T-helper 2 cell treated with Interferon-gamma antibody and Interleukin-4, amounts not matched to agents 5 μg/mL and 100 μg/mL, for 36 hours (primary cell): ENCODE measurements around the gene THSD4.

Experiments used
- DNase-seq: peaks from one replicate; pipeline ENCODE4 v3.0.0; 2021; ENCODE audit warnings: low spot score
- H3K27ac Mint-ChIP-seq: one replicate; pipeline ENCODE4 v1.8.0; 2021; ENCODE audit warnings: mild to moderate bottlenecking, mixed read lengths
- H3K27me3 Mint-ChIP-seq: one replicate; pipeline ENCODE4 v1.8.0; 2021; ENCODE audit warnings: low read depth, mixed read lengths
- H3K36me3 Mint-ChIP-seq: one replicate; pipeline ENCODE4 v1.8.0; 2021; ENCODE audit warnings: low read depth, mixed read lengths
- H3K4me1 Mint-ChIP-seq: one replicate; pipeline ENCODE4 v1.8.0; 2021; ENCODE audit warnings: low read depth, mixed read lengths
- H3K4me3 Mint-ChIP-seq: one replicate; pipeline ENCODE4 v1.8.0; 2022; ENCODE audit warnings: mild to moderate bottlenecking, moderate library complexity, mixed read lengths
- H3K9me3 Mint-ChIP-seq: one replicate; pipeline ENCODE4 v1.8.0; 2021; ENCODE audit warnings: mixed read lengths

THSD4 gene

GRCh38 chr15:71323584-71323983 is 208.3 kb downstream of the THSD4 start:
- Mint-ChIP-seq H3K9me3 (no peaks in the 10 kb centered on the region), H3K4me3 (no peak overlapping the region), H3K4me1 (peaks cover 2% of the 10 kb centered on the region), H3K27ac (no peak overlapping the region), H3K27me3 (peaks cover 5% of the 10 kb centered on the region), H3K36me3 (no peaks in the 10 kb centered on the region)
- DNase-seq, result no peak

DNA sequence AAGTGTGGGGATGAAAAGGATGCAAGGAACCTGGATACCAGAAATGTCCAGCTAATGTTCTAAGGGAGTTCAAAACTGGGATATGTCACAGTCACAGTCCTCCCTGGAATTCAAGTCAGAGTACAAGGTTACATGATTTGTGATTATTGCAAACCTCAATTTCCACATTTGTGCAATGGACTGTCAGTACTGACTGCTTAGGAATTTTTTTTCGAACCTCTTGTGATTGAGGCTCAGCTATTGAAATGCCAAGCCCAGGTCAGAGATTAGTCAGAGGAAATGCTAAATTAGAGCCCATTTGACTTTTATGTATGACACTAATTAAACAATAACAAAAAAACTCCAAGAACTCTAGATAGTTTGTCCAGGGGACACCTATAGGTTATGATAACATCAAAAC is 210.2 kb downstream of the THSD4 start:
- DNase-seq, result no peak
- peaks cover 2% of the 10 kb centered on the region for H3K4me1 Mint-ChIP-seq
- H3K27me3 Mint-ChIP-seq, result peaks cover 5% of the 10 kb centered on the region
- no peak overlapping the region for H3K4me3 Mint-ChIP-seq
- H3K36me3 Mint-ChIP-seq, result no peaks in the 10 kb centered on the region
- no peaks in the 10 kb centered on the region for H3K9me3 Mint-ChIP-seq
- H3K27ac Mint-ChIP-seq, result peak overlapping the region; percentile 60

- no peak overlapping the region for H3K4me3 Mint-ChIP-seq
- H3K27ac Mint-ChIP-seq, result no peak overlapping the region
- H3K27me3 Mint-ChIP-seq, result peaks cover 5% of the 10 kb centered on the region
- DNase-seq, result no peak
- no peaks in the 10 kb centered on the region for H3K9me3 Mint-ChIP-seq
- H3K36me3 Mint-ChIP-seq, result no peaks in the 10 kb centered on the region
- H3K4me1 Mint-ChIP-seq, result peaks cover 4% of the 10 kb centered on the region
Observed at GRCh38 chr15:71328453-71328852, 213.2 kb downstream of the THSD4 start.

GRCh38 chr15:71329041-71329440 is 213.8 kb downstream of the THSD4 start:
- H3K9me3 Mint-ChIP-seq, result no peaks in the 10 kb centered on the region
- H3K36me3 Mint-ChIP-seq, result no peaks in the 10 kb centered on the region
- H3K27me3 Mint-ChIP-seq, result peaks cover 5% of the 10 kb centered on the region
- no peak for DNase-seq
- H3K4me3 Mint-ChIP-seq, result no peak overlapping the region
- peaks cover 10% of the 10 kb centered on the region for H3K4me1 Mint-ChIP-seq
- H3K27ac Mint-ChIP-seq, result no peak overlapping the region

DNA sequence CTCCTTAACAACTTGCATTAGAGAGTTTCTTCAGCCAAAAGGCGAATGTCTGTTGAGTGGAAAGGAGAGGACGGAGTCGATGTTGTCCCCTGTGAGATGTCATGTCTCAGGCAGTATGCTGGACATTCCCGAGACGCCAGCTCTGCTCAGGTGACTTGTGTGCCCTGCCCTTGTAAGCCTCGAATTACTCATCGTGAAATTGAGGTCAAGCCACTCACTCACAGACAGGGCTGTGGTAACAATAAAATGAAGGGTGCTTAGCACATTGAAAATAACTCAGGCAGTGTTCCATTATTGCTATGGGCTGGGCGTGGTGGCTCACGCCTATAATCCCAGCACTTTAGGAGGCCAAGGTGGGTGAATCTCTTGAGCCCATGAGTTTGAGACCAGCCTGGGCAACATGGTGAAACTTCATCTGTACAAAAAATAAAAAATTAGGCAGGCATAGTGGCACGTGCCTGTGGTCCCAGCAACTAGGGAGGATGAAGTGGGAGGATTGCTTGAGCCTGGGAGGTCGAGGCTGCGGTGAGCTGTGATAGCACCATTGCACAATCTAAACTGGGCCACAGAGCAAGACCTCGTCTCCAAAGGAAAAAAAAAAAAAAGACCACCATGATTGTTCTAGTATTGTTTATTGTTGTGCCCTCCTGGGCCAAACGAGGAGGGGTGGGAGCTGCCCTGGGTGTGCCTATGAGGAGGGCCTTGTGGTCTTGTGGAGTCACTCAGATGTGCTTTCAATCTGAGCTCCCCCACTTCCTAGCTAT is 214.4 kb downstream of the THSD4 start:
- H3K27ac Mint-ChIP-seq, result no peak overlapping the region
- H3K4me1 Mint-ChIP-seq, result peaks cover 11% of the 10 kb centered on the region

DNA sequence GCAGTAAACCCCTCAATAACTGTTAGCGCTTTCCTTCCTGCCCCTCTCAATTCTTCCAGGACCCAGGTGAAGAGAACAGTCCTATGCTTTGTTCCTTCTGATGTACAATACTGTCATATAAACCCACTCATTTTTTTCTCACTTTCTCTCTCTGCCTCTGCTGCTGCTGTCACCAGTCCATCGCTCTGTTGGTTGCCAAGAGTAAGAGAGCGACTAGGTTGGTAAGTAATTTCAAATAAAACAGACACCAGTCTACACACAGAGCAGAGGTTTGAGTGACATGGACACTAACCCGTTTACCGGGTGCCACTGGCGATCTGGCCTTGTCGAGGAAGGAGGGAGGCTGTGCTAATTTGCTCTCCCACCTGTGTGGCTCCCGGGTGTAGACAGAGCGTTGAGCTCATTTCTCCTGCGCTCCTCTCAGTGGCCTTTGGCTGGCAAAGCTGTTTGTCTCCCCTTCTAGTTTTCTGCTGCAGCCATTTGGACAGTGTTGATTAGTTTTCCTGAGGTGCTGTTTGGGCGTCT is 215.4 kb downstream of the THSD4 start:
- Mint-ChIP-seq H3K4me1 (peaks cover 11% of the 10 kb centered on the region), H3K27ac (no peak overlapping the region), H3K9me3 (no peaks in the 10 kb centered on the region), H3K4me3 (no peak overlapping the region), H3K27me3 (peaks cover 2% of the 10 kb centered on the region), H3K36me3 (no peaks in the 10 kb centered on the region)
- DNase-seq, result no peak

More for the DNA sequence above, 214.4 kb downstream of the THSD4 start:
- no peak for DNase-seq
- H3K9me3 Mint-ChIP-seq, result no peaks in the 10 kb centered on the region
- H3K27me3 Mint-ChIP-seq, result peaks cover 5% of the 10 kb centered on the region
- H3K4me3 Mint-ChIP-seq, result no peak overlapping the region
- no peaks in the 10 kb centered on the region for H3K36me3 Mint-ChIP-seq

DNA sequence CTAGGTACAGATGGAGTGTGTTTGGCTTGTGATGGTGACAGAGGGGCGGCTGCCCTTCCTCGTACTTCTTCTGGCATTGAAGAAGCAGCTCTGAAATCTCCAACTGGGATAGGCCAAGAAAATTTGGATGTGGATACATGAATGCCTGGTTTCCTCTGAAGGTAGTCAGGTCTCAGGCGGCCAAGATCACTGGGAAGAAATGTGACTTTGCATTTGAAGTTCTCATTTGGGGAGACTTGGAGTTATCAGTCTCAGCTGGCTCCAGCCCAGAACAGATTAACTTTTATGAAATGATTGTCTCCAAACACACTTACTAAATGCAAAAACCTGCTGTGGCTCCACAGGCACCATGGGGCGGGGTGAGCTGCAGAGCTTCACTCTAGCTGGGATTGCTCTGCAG is 215.9 kb downstream of the THSD4 start:
- DNase-seq, result no peak
- no peak overlapping the region for H3K27ac Mint-ChIP-seq
- H3K4me3 Mint-ChIP-seq, result no peak overlapping the region
- peaks cover 11% of the 10 kb centered on the region for H3K4me1 Mint-ChIP-seq
- H3K36me3 Mint-ChIP-seq, result no peaks in the 10 kb centered on the region
- peaks cover 2% of the 10 kb centered on the region for H3K27me3 Mint-ChIP-seq
- H3K9me3 Mint-ChIP-seq, result no peaks in the 10 kb centered on the region

GRCh38 chr15:71332431-71333004 is 217.2 kb downstream of the THSD4 start:
- peaks cover 3% of the 10 kb centered on the region for H3K27me3 Mint-ChIP-seq
- no peak for DNase-seq
- no peaks in the 10 kb centered on the region for H3K36me3 Mint-ChIP-seq
- no peaks in the 10 kb centered on the region for H3K9me3 Mint-ChIP-seq
- H3K27ac Mint-ChIP-seq, result no peak overlapping the region
- peaks cover 11% of the 10 kb centered on the region for H3K4me1 Mint-ChIP-seq
- no peak overlapping the region for H3K4me3 Mint-ChIP-seq

DNA sequence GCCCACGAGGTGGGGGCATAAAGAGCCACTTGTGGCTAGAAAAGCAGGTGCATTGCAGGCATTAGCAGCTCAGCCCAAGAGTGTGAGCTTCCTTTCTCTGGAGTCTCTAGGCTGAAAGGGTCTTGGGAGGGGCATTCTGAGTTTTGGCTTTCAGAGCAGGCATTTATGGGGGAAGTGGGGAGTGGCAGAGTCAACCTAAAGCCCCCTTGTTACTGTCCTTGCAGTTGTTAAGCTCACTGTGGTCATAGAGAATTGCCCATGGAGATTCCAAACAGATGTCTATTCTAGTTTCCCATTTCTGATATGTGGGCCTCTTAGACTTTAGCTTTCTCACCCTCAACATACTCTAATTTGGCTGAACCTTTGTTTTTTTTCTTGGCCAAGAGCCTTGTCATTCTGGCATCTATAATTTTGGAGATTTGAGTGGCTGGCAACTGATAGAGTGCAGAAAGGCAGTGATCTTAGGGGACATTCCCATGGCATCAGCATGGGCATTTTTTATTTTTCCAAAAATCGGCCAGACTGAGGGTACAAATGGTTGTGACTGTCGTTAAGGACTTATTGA is 217.9 kb downstream of the THSD4 start:
- H3K4me1 Mint-ChIP-seq, result peaks cover 11% of the 10 kb centered on the region
- H3K9me3 Mint-ChIP-seq, result no peaks in the 10 kb centered on the region
- no peaks in the 10 kb centered on the region for H3K36me3 Mint-ChIP-seq
- no peak overlapping the region for H3K4me3 Mint-ChIP-seq
- H3K27ac Mint-ChIP-seq, result no peak overlapping the region
- no peak for DNase-seq
- peaks cover 3% of the 10 kb centered on the region for H3K27me3 Mint-ChIP-seq

GRCh38 chr15:71333839-71334238 is 218.6 kb downstream of the THSD4 start:
- DNase-seq, result peak; percentile 17
- H3K4me1 Mint-ChIP-seq, result peaks cover 11% of the 10 kb centered on the region
- peaks cover 4% of the 10 kb centered on the region for H3K27me3 Mint-ChIP-seq
- H3K27ac Mint-ChIP-seq, result peak overlapping the region; percentile 20
- no peaks in the 10 kb centered on the region for H3K36me3 Mint-ChIP-seq
- H3K9me3 Mint-ChIP-seq, result no peaks in the 10 kb centered on the region
- no peak overlapping the region for H3K4me3 Mint-ChIP-seq

- Mint-ChIP-seq H3K4me3 (no peak overlapping the region), H3K4me1 (peaks cover 11% of the 10 kb centered on the region), H3K27ac (no peak overlapping the region), H3K36me3 (no peaks in the 10 kb centered on the region), H3K27me3 (peaks cover 5% of the 10 kb centered on the region), H3K9me3 (no peaks in the 10 kb centered on the region)
- no peak for DNase-seq
Observed at GRCh38 chr15:71334434-71334833, 219.2 kb downstream of the THSD4 start.

GRCh38 chr15:71334873-71335272 is 219.6 kb downstream of the THSD4 start:
- no peaks in the 10 kb centered on the region for H3K9me3 Mint-ChIP-seq
- peaks cover 5% of the 10 kb centered on the region for H3K27me3 Mint-ChIP-seq
- DNase-seq, result no peak
- no peaks in the 10 kb centered on the region for H3K36me3 Mint-ChIP-seq
- H3K4me1 Mint-ChIP-seq, result peaks cover 11% of the 10 kb centered on the region
- no peak overlapping the region for H3K4me3 Mint-ChIP-seq
- no peak overlapping the region for H3K27ac Mint-ChIP-seq

DNA sequence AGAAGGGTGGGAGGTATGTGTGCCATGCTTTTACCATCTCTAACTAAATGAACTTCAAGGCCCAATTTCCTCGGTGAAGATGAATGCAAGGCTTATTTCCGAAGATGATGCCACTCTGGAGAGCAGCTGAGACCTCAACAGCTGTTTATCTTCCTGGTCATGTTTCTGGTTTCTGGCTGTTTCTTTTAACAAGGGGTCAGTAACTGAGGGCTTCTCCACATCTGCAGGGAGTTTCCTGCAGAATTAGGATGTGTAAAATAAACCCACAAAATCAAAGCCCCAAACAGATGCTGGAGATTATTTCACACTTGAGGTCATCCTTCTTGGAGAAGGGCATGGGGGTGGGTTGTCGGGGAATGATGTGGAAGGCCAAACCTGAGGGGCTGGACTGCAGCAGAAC is 220.3 kb downstream of the THSD4 start:
- H3K4me3 Mint-ChIP-seq, result no peak overlapping the region
- peaks cover 11% of the 10 kb centered on the region for H3K4me1 Mint-ChIP-seq
- H3K27ac Mint-ChIP-seq, result no peak overlapping the region
- peaks cover 5% of the 10 kb centered on the region for H3K27me3 Mint-ChIP-seq
- no peaks in the 10 kb centered on the region for H3K9me3 Mint-ChIP-seq
- DNase-seq, result no peak
- H3K36me3 Mint-ChIP-seq, result no peaks in the 10 kb centered on the region

DNA sequence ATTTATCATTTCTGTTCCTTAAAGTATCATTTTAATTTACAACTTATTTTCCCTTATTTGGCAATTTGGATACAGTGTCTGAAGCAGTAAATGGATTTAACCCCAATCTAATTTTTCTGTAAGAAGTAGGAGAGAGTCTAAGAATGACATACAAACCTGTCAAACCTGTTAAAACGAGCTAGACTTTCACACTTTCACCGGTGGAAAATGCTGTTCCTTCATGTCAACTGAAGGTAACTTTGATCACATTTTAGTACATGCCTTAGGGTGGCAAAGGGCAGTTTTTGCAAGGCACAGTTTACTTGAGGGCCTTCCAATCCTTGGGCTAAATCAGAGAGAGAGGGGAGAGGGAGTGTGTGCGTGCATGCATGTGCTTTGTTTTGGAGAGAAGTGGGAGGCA is 221.4 kb downstream of the THSD4 start:
- Mint-ChIP-seq H3K27me3 (peaks cover 5% of the 10 kb centered on the region), H3K4me1 (peaks cover 10% of the 10 kb centered on the region), H3K36me3 (no peaks in the 10 kb centered on the region), H3K27ac (no peak overlapping the region), H3K9me3 (no peaks in the 10 kb centered on the region), H3K4me3 (no peak overlapping the region)
- no peak for DNase-seq
